Fibroblast of pulmonary artery (primary cell): Measurements from ENCODE around the gene KIRREL2.
"Not testable (repeated sequence)": the region's sequence is repeated elsewhere in the genome, so short reads cannot be mapped to it uniquely, and the experiment has no call there.

ENCODE experiments used
- DNase-seq: peaks from one replicate; pipeline ENCODE4 v3.0.0-alpha.2; 2010; ENCODE audit warnings: low read depth
- H3K4me3 ChIP-seq: replicated peaks from 2 replicates; pipeline ENCODE4 v1.5.1; 2011; ENCODE audit warnings: low read depth, mild to moderate bottlenecking, control low read depth, low read length, moderate library complexity
- CTCF ChIP-seq: IDR thresholded peaks from 2 replicates; pipeline ENCODE4 v1.5.1; 2011; ENCODE audit warnings: mild to moderate bottlenecking, control low read depth, low read length, inconsistent platforms; ENCODE audit errors: missing control alignments

The KIRREL2 gene

GRCh38 chr19:35833972-35834371, 22.7 kb upstream of the KIRREL2 start:
- TF ChIP-seq CTCF, result no peak
- DNase-seq, result no peak
- H3K4me3 ChIP-seq, result no peak overlapping the region

GRCh38 chr19:35836096-35836495, 20.6 kb upstream of the KIRREL2 start:
- DNase-seq, H3K4me3 ChIP-seq: not testable (repeated sequence)

- H3K4me3 ChIP-seq, result no peak overlapping the region
- TF ChIP-seq CTCF, result no peak
- DNase-seq, result no peak
These were observed 14.6 kb upstream of the KIRREL2 start for GRCh38 chr19:35841961-35842595.

GRCh38 chr19:35842666-35843272, 13.9 kb upstream of the KIRREL2 start:
- TF ChIP-seq CTCF, result no peak
- H3K4me3 ChIP-seq, result no peak overlapping the region

GRCh38 chr19:35843676-35844481, 12.8 kb upstream of the KIRREL2 start:
- TF ChIP-seq CTCF, result no peak
- H3K4me3 ChIP-seq, result no peak overlapping the region
- no peak for DNase-seq

More at GRCh38 chr19:35842666-35843272, 13.9 kb upstream of the KIRREL2 start:
- DNase-seq, result no peak

- H3K4me3 ChIP-seq, result no peak overlapping the region
- no peak for DNase-seq
- no peak for TF ChIP-seq CTCF
These were observed 12.1 kb upstream of the KIRREL2 start for GRCh38 chr19:35844482-35845214.
